ENCODE measurements around the gene OR2A7. TPM values are rescaled to one million over a fixed set of nuclear protein-coding genes. Genes with fewer than 3 reads are reported as not detected.
"Not testable (repeated sequence)": the region's sequence is repeated elsewhere in the genome, so short reads cannot be mapped to it uniquely, and the experiment has no call there.

The OR2A7 gene
- polyA plus RNA-seq, 2 donors: 1.1 to 1.6 TPM

- H3K4me1 ChIP-seq (ENCODE audit: control insufficient read depth in 2 of 2, insufficient read depth in 2 of 2, low read length in 1 of 2); H3K27ac ChIP-seq (ENCODE audit: low read depth in 2 of 2, low read length in 1 of 2); H3K36me3 ChIP-seq (ENCODE audit: control insufficient read depth in 2 of 2, insufficient read depth in 2 of 2, low read length in 1 of 2); H3K4me3 ChIP-seq (ENCODE audit: low read depth in 1 of 2, low read length in 2 of 2); H3K9me3 ChIP-seq (ENCODE audit: control insufficient read depth in 2 of 2, insufficient read depth in 1 of 2, low read depth in 1 of 2, low read length in 1 of 2); H3K27me3 ChIP-seq (ENCODE audit: control insufficient read depth in 1 of 2, insufficient read depth in 2 of 2, low read length in 2 of 2): not testable (repeated sequence)
- 83% methylated on average over 1 of the region's 3 CpGs for WGBS, 2 donors
These were observed 35.8 kb downstream of the OR2A7 start for GRCh38 chr7:144228810-144229209.

DNA sequence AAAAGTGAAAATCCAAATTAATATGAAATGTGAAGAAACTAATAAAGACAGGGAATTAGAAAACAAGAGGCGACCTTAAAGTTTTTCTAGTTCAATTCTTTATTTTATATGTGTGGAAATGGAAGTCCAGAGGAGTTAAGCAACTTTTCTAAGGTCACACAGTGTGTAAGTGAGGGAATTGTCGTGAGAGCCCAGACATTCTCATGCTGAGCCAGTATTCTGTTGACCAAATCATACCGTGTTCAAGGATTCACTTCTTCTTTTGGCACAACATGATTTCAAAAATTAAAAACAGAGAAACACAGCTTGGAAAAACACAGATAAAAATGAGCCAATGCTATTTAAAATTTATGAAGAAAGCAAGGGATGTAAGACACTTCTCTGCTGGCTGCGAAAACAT is 37.7 kb downstream of the OR2A7 start:
- H3K4me1 ChIP-seq (ENCODE audit: control insufficient read depth in 2 of 2, insufficient read depth in 2 of 2, low read length in 1 of 2); H3K36me3 ChIP-seq (ENCODE audit: control insufficient read depth in 2 of 2, insufficient read depth in 2 of 2, low read length in 1 of 2); H3K4me3 ChIP-seq (ENCODE audit: low read depth in 1 of 2, low read length in 2 of 2); H3K27me3 ChIP-seq (ENCODE audit: control insufficient read depth in 1 of 2, insufficient read depth in 2 of 2, low read length in 2 of 2); H3K27ac ChIP-seq (ENCODE audit: low read depth in 2 of 2, low read length in 1 of 2); H3K9me3 ChIP-seq (ENCODE audit: control insufficient read depth in 2 of 2, insufficient read depth in 1 of 2, low read depth in 1 of 2, low read length in 1 of 2): not testable (repeated sequence)
- WGBS, 2 donors: 80 to 84% methylated on average over 3 of the region's 4 CpGs

DNA sequence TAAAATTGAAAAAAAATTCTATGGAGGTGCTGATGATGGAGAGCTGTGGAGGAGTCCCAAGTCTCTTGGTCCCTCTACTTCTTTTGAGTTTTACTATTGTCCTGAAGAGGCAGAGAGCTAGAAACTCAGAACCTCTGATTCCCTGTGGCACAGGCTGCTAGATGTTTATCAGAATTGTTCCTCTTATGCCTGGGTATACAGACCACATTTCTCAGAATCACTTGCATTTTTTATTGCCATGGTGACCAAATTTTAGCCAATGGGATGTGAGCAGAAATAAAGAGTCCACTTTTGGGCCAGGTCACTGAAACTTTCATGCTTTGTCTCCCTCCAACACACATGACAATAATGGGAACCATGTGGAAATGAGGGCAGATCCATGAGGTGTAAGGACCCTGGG is 40.9 kb downstream of the OR2A7 start:
- not testable (repeated sequence) for H3K9me3 ChIP-seq (ENCODE audit: control insufficient read depth in 2 of 2, insufficient read depth in 1 of 2, low read depth in 1 of 2, low read length in 1 of 2); H3K36me3 ChIP-seq (ENCODE audit: control insufficient read depth in 2 of 2, insufficient read depth in 2 of 2, low read length in 1 of 2); H3K4me3 ChIP-seq (ENCODE audit: low read depth in 1 of 2, low read length in 2 of 2); H3K27me3 ChIP-seq (ENCODE audit: control insufficient read depth in 1 of 2, insufficient read depth in 2 of 2, low read length in 2 of 2); H3K4me1 ChIP-seq (ENCODE audit: control insufficient read depth in 2 of 2, insufficient read depth in 2 of 2, low read length in 1 of 2); H3K27ac ChIP-seq (ENCODE audit: low read depth in 2 of 2, low read length in 1 of 2)

DNA sequence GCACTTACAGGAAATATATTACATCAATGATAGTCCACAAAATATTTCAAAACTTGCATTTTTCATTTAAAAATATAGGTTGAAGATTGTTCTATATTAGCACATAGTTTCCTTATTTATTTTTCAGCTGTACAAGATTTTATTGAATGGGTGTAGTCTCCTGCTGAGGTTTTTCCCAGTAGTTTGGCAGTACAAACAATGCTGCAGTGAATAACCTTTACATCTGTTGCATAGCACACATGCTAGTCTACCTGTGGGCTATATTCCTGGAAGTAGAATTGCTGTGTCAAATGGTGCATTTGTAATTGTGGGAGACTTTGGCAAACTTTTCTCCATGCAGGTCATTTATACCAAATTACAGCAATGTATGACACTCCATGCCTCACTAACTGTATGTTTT is 44.1 kb downstream of the OR2A7 start:
- not testable (repeated sequence) for H3K36me3 ChIP-seq (ENCODE audit: control insufficient read depth in 2 of 2, insufficient read depth in 2 of 2, low read length in 1 of 2); H3K4me1 ChIP-seq (ENCODE audit: control insufficient read depth in 2 of 2, insufficient read depth in 2 of 2, low read length in 1 of 2); H3K9me3 ChIP-seq (ENCODE audit: control insufficient read depth in 2 of 2, insufficient read depth in 1 of 2, low read depth in 1 of 2, low read length in 1 of 2); H3K4me3 ChIP-seq (ENCODE audit: low read depth in 1 of 2, low read length in 2 of 2); H3K27ac ChIP-seq (ENCODE audit: low read depth in 2 of 2, low read length in 1 of 2); H3K27me3 ChIP-seq (ENCODE audit: control insufficient read depth in 1 of 2, insufficient read depth in 2 of 2, low read length in 2 of 2)

- not testable (repeated sequence) for H3K4me3 ChIP-seq (ENCODE audit: low read depth in 1 of 2, low read length in 2 of 2); H3K36me3 ChIP-seq (ENCODE audit: control insufficient read depth in 2 of 2, insufficient read depth in 2 of 2, low read length in 1 of 2); H3K4me1 ChIP-seq (ENCODE audit: control insufficient read depth in 2 of 2, insufficient read depth in 2 of 2, low read length in 1 of 2); H3K27ac ChIP-seq (ENCODE audit: low read depth in 2 of 2, low read length in 1 of 2); H3K27me3 ChIP-seq (ENCODE audit: control insufficient read depth in 1 of 2, insufficient read depth in 2 of 2, low read length in 2 of 2); H3K9me3 ChIP-seq (ENCODE audit: control insufficient read depth in 2 of 2, insufficient read depth in 1 of 2, low read depth in 1 of 2, low read length in 1 of 2)
- no CpG with 5 or more reads among the region's 4 CpGs for WGBS, 2 donors
These were observed 45.4 kb downstream of the OR2A7 start for GRCh38 chr7:144219149-144219548.

GRCh38 chr7:144218581-144218980 is 46.0 kb downstream of the OR2A7 start:
- WGBS, 2 donors: 97 to 100% methylated on average over 1 of the region's 1 CpG
- H3K4me1 ChIP-seq (ENCODE audit: control insufficient read depth in 2 of 2, insufficient read depth in 2 of 2, low read length in 1 of 2); H3K36me3 ChIP-seq (ENCODE audit: control insufficient read depth in 2 of 2, insufficient read depth in 2 of 2, low read length in 1 of 2): not testable (repeated sequence)

DNA sequence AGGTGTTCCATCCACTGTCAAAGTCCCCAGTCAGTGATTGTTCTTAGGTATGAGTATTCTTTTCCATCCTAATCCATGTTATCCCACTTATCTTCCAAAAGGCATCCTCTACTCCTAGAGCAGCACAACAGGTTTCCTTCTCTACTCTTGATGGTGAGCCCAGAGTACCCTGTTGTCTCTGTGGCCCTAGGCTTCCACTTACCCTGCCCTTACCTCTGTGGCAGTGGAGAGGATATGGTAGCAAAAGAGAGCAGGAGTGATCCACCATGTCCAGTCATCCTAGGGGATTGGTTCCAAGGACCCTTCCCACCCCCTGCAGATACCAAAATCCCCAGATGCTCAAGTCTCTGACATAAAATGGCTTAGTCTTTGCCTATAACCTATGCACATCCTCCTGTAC is 47.4 kb downstream of the OR2A7 start:
- not testable (repeated sequence) for H3K27me3 ChIP-seq (ENCODE audit: control insufficient read depth in 1 of 2, insufficient read depth in 2 of 2, low read length in 2 of 2); H3K4me1 ChIP-seq (ENCODE audit: control insufficient read depth in 2 of 2, insufficient read depth in 2 of 2, low read length in 1 of 2); H3K36me3 ChIP-seq (ENCODE audit: control insufficient read depth in 2 of 2, insufficient read depth in 2 of 2, low read length in 1 of 2)

More at GRCh38 chr7:144218581-144218980, 46.0 kb downstream of the OR2A7 start:
- H3K27me3 ChIP-seq (ENCODE audit: control insufficient read depth in 1 of 2, insufficient read depth in 2 of 2, low read length in 2 of 2); H3K9me3 ChIP-seq (ENCODE audit: control insufficient read depth in 2 of 2, insufficient read depth in 1 of 2, low read depth in 1 of 2, low read length in 1 of 2); H3K4me3 ChIP-seq (ENCODE audit: low read depth in 1 of 2, low read length in 2 of 2); H3K27ac ChIP-seq (ENCODE audit: low read depth in 2 of 2, low read length in 1 of 2): not testable (repeated sequence)

More for the DNA sequence above, 47.4 kb downstream of the OR2A7 start:
- not testable (repeated sequence) for H3K27ac ChIP-seq (ENCODE audit: low read depth in 2 of 2, low read length in 1 of 2); H3K4me3 ChIP-seq (ENCODE audit: low read depth in 1 of 2, low read length in 2 of 2); H3K9me3 ChIP-seq (ENCODE audit: control insufficient read depth in 2 of 2, insufficient read depth in 1 of 2, low read depth in 1 of 2, low read length in 1 of 2)

Other genes with a start within 250 kb of the OR2A7 start
- not detected for gene OR2A5, start 215.8 kb downstream of the OR2A7 start, polyA plus RNA-seq
- gene OR2A25, start 195.0 kb downstream of the OR2A7 start, polyA plus RNA-seq: not detected
- gene OR2A12, start 178.5 kb downstream of the OR2A7 start, polyA plus RNA-seq: not detected
- gene OR2A2, start 155.2 kb downstream of the OR2A7 start, polyA plus RNA-seq: not detected
- gene OR2A14, start 141.6 kb downstream of the OR2A7 start, polyA plus RNA-seq: not detected
- 1 to 10 TPM; 3.2 to 4.3 TPM for gene CTAGE4, start 81.3 kb downstream of the OR2A7 start, polyA plus RNA-seq
- gene ARHGEF35, start 69.0 kb downstream of the OR2A7 start, polyA plus RNA-seq: 10 to 100 TPM; 20.0 to 20.1 TPM
- gene OR2A42, start 25.2 kb downstream of the OR2A7 start, polyA plus RNA-seq: under 1 TPM in 1 of 2 donors, not detected in 1; 0.02 TPM
- gene CTAGE8, start 4.5 kb upstream of the OR2A7 start, polyA plus RNA-seq: 1 to 10 TPM in 1 of 2 donors, under 1 TPM in 1; 0.01 to 2.5 TPM
- gene OR2A1, start 47.6 kb upstream of the OR2A7 start, polyA plus RNA-seq: under 1 TPM in 1 of 2 donors, not detected in 1; 0.01 TPM
- 10 to 100 TPM; 14.6 to 22.1 TPM for gene ARHGEF5, start 90.6 kb upstream of the OR2A7 start, polyA plus RNA-seq
- not detected for gene NOBOX, start 138.9 kb upstream of the OR2A7 start, polyA plus RNA-seq